ENCODE measurements around the gene TMEM263.
A peak's percentile ranks its signal among the peaks of the same experiment; 100 is the strongest.
"Not testable (repeated sequence)": the region's sequence is repeated elsewhere in the genome, so short reads cannot be mapped to it uniquely, and the experiment has no call there.

The TMEM263 gene

DNA sequence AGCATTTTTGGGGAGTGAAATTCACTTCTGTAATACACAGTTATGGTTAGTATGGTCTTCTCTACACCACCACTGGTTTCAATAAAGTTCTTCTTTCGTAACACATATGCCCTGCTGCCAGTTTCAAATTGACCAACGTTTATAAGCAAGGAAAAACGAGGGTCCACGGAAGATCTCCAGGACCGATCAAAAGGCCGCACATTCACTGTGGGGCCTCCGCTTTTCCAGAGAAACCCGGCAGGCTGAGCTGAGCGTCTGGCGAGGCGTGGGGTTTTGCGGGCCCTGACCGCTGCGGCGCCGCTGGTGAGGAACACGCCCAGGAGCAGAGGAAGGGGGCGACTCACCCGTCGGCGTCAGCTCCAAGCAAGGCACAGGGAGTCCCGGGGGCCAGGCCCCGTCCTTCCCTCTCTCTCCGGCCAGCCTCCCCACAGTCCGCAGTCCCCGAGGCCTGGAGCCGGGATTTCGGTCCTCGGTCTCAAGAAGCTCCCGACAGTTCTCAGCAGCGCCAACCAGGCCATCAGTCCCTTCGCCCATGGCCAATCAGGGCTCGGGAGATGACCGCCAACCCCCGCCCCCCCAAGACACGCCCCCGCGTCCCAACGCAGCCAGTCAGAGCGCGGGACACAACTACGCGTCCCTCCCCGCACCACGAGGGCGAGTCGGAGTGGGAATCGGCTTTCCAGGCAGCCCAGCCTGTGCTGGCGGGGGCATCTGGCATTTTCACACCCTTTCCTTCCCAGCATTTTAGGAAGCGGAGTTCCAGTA lies 31.1 kb downstream of the TMEM263 start, which contains the start of gene MTERF2:
Gene MTERF2, minus strand, starts transcription at position 522 of the 765 bp plus-strand sequence. CDS start 8,432 bp downstream, outside the sequence.
- peak; percentile 85 for DNase-seq

DNA sequence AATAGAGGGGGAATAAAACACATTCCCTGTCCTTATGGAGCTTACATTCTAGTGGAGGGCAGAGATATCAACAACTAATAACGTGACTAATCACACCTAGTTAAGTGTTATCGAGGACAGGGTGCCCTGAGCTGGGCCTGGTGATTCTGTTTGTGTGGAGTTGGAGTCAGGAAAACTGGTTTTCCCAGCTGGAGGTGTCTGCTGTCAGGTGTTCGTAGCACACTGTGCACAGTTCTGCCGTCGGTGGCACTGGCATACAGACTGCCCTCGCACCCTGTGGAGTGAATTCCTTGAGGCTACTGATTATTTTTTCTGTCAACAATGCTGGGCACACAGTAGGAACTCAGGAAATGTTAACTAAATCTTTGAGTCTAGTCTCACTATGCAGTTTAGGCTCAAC lies 32.1 kb downstream of the TMEM263 start:
- no peak for DNase-seq

DNA sequence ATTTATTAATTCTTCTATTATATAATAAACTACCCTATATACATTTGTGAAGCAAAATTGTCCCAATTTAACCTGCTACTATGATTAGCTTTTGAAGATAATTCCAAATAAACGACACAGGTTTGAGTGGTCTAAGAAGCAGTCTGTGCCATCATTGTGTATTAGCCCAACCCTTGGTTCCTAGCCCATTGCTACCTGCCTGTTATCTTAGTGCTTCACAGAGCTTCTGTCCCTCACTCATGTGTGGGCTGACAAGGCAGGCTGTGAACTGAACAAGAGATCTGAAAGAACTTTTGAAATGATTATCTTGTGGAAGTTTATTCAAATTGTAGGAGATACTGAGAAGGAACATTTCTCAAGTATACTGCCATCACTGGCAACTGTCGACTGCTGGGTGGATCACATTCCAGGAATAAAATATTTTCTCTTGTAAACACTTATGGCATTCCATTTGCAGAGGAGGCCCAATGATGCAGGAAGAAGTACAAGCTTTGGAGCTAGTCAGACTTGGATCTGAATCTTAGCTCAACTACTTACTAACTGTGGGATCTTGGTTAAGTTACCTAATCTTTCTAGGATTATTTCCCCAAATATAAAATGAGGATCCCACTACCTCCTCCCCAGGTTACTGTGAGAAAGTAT lies 39.0 kb downstream of the TMEM263 start:
- no peak for DNase-seq

DNA sequence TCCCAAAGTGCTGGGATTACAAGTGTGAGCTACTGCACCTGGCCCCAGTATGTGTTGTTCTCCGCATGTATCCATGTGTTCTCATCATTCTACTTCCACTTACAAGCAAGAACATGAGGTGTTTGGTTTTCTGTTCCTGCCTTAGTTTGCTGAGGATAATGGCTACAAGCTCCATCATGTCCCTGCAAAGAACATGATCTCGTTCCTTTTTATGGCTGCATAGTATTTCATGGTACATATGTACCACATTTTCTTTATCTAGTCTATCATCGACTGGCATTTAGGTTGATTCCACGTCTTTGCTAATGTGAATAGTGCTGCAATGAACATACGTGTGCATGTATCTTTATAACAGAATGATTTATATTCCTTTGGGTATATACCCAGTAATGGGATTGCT lies 40.4 kb downstream of the TMEM263 start:
- DNase-seq = not testable (repeated sequence)

DNA sequence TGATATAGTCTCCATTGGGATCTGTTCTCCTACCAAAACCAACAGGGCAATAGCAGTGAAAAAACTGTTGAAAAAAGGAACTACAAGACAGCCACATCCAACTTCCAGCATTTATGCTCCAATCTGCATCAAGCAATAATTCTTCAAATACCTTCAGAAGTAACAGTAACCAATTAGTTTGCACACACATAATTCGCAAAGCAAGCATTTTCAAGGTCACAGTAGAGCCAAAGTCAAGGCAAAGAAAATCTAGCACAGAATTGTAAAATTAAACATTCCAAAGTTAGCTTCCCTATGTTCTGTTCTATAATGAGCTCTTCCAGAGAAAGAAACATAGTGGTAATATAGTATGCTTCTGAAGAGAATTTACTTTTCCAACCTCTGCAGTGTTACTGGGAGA lies 42.2 kb downstream of the TMEM263 start:
- DNase-seq = no peak

DNA sequence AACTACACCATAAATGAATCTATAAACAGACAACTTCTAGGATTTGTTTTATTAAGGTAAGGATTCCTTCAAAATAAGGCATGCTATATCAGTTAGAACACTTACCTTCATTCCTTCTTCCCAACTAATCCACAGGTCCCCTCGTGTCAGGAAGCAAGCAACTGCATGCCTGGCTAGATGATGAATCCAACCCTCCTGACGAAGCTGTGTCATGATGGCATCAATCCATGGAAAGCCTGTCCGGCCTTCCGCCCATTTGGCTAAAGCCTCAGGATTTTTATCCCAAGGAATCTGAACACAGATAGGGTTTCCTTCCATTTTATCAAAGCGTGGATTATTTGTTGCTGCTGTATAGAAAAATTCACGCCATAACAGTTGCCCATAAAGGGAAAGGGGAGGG lies 43.7 kb downstream of the TMEM263 start:
- no peak for DNase-seq

DNA sequence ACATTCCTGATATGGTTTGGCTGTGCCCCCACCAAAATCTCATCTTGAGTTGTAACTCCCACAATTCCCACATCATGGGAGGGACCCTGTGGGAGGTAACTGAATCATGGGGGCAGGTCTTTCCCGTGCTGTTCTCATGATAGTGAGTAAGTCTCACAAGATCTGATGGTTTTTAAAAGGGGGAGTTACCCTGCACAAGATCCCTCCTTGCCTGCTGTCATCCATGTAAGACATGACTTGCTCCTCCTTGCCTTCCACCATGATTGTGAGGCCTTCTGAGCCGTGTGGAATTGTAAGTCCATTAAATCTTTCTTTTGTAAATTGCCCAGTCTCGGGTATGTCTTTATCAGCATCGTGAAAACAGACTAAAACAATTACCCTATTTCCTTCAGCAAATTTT lies 47.0 kb downstream of the TMEM263 start:
- DNase-seq = not testable (repeated sequence)

DNA sequence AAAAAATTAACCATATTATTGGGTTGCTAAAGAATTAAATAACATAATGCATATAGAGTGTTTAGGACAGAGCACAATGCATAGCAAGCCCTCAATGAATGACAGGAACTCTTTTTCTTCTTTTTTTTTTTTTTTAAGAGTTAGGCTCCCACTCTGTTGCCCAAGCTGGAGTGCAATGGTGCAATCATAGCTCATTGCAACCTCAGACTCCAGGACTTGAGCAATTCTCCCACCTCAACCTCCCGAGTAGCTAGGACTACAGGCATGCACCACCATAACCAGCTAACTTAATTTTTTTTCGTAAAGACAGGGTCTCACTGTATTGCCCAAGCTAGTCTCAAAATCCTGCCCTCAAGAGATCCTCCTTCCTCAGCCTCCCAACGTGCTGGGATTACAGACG lies 51.7 kb downstream of the TMEM263 start:
- no peak for DNase-seq

DNA sequence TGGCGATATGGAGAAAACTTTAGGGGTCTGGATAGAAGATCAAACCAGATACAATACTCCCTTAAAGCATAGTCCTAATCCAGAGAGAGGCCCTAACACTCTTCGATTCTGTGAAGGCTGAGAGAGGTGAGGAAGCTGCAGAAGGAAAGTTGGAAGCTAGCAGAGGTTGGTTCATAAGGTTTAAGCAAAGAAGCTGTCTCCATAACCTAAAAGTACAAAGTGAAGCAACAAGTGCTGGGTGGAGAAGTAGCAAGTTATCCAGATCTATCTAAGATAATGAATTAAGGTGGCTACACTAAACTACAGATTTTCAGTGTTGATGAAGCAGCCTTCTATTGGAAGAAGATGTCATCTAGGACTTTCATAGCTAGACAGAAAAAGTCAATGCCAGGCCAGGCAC lies 55.8 kb downstream of the TMEM263 start:
- no peak for DNase-seq

DNA sequence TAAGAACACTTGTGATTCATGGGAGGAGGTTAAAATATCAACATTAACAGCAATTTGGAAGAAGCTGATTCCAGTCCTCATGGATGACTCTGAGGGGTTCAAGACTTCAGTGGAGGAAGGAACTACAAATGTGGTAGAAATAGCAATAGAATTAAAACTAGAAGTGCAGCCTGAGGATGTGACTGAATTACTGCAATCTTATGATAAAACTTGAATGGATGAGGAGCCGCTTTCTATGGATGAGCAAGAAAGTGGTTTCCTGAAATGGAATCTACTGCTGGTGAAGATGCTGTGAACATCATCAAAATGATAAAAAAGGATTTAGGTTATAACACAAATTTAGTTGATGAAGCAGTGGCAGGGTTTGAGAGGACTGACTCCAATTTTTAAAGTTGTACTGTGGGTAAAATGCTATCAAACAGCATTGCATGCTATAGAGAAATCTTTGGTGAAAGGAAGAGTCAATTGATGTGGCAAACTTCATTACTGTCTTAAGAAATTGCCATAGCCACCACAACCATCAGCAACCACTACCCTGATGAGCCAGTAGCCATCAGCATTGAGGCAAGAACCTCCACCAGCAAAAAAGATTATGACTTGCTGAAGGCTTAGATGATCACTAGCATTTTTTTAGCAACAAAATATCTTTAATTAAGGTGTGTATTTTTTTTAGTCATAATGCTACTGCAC lies 57.2 kb downstream of the TMEM263 start:
- no peak for DNase-seq

DNA sequence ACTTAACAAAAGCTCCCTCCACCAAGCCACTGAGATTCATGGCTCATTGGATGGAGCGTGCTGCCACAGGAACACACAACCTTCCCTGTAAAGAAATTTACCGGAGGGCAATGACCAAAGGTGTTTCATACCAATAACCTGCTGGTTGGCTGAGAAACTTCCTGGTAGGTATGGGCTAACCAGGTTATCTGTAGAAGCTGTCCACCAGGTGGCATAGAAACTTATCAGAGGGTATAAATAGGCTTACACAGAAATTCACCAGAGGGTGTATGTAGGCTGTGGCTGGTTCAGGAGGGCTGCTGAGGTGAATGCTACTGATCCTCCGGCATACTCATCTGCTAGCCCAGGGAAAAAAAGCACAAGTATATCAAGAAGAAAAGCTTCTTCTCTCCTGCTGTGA lies 58.3 kb downstream of the TMEM263 start:
- no peak for DNase-seq

DNA sequence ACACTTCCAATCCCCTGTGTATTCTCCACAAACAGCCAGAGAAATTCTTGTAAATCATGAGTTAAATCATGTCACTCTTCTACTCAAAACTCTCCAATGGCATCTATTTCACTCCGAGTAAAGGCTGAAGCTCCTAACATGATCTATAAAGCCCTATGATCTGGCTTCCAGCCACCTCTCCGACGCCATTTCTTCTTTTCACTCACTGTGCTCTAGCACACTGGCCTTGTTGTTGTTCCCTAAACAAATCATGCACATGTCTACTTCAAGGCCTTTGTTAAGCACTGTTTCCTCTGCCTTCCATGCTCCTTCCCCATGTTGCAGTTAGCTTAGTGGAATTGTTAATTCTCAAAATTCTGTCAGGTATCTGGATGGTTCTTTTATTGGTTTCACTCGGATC lies 61.3 kb downstream of the TMEM263 start:
- DNase-seq = no peak

DNA sequence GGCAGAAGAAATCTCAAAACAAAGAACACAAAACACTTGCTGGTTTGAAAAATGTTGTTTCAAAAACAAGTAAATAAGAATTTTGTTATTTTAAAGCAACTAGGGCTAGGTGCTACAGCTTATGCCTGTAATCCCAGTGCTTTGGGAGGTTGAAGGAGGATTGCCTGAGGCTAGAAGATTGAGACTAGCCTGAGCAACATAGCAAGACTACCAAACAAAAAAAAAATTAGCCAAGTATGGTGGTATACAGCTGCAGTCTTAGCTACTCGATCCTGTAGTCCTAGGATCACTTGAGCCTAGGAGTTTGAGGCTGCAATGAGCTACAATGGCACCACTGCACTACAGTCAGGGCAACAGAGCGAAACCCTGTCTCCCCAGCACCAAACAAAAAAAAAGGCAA lies 63.8 kb downstream of the TMEM263 start:
- DNase-seq = no peak

All from NCI-H1092 (cell line).